GM12872 (cell line): ENCODE measurements around the gene SEMA4A.

Source experiments
- CTCF ChIP-seq: IDR thresholded peaks from 3 replicates; pipeline ENCODE4 v1.5.1; 2011; ENCODE audit warnings: low read depth, mild to moderate bottlenecking, low read length, moderate library complexity; ENCODE audit not compliant: insufficient read depth

The SEMA4A gene

GRCh38 chr1:156204686-156205085 lies 51.3 kb downstream of the SEMA4A start:
- no peak for TF ChIP-seq CTCF

GRCh38 chr1:156211243-156211642 lies 57.9 kb downstream of the SEMA4A start:
- TF ChIP-seq CTCF, result no peak

- TF ChIP-seq CTCF, result no peak
Measured at GRCh38 chr1:156212130-156212529, 58.7 kb downstream of the SEMA4A start.

- no peak for TF ChIP-seq CTCF
Measured at GRCh38 chr1:156212833-156213643, 59.7 kb downstream of the SEMA4A start, which contains the start of gene PMF1. Gene PMF1, plus strand, starts transcription at chr1:156213007. Its CDS starts 9 bp downstream, at chr1:156213016.

- no peak for TF ChIP-seq CTCF
Measured at GRCh38 chr1:156213644-156213966, 60.2 kb downstream of the SEMA4A start.

- TF ChIP-seq CTCF, result no peak
Measured at GRCh38 chr1:156214024-156214748, 60.8 kb downstream of the SEMA4A start.

GRCh38 chr1:156217871-156218270 lies 64.5 kb downstream of the SEMA4A start:
- no peak for TF ChIP-seq CTCF
